Esophagus squamous epithelium (tissue), 5 donors: ENCODE results near the gene INPPL1. TPM values are rescaled to one million over a fixed set of nuclear protein-coding genes. Genes with fewer than 3 reads are reported as not detected.
"Not testable (repeated sequence)": the region's sequence is repeated elsewhere in the genome, so short reads cannot be mapped to it uniquely, and the experiment has no call there.

Experiments
- DNase-seq: peaks from one replicate; lab custom pipeline; 2025; lab: John Stamatoyannopoulos, UW
- H3K27ac ChIP-seq, 4 donors: fragments of 200-600 bp; sonication (generic); one replicate each; pipeline ENCODE4 v1.5.1; 2016 to 2019; ENCODE audit warnings: mild to moderate bottlenecking in 1 of 4
- H3K27me3 ChIP-seq, 4 donors: fragments of 200-600 bp; sonication (generic); 1 replicate in 3 of 4; 2 replicates in 1 of 4; pipeline versions ENCODE4 v1.5.1 to v1.6.0; 2017 to 2021; ENCODE audit warnings: antibody characterized with exemption in 1 of 4
- H3K36me3 ChIP-seq, 3 donors: fragments of 200-600 bp; sonication (generic); one replicate each; pipeline ENCODE4 v1.5.1; 2016 to 2019
- H3K4me1 ChIP-seq, 3 donors: fragments of 200-600 bp; sonication (generic); one replicate each; pipeline ENCODE4 v1.5.1; 2017 to 2019
- H3K4me3 ChIP-seq, 4 donors: fragments of 200-600 bp; sonication (generic); 1 replicate in 3 of 4; 2 replicates in 1 of 4; pipeline ENCODE4 v1.5.1; 2016 to 2019; ENCODE audit warnings: mild to moderate bottlenecking in 2 of 4, moderate library complexity in 1 of 4
- H3K9me3 ChIP-seq, 3 donors: fragments of 200-600 bp; sonication (generic); one replicate each; pipeline ENCODE4 v1.5.1; 2016 to 2019
- CTCF ChIP-seq, 6 experiments: fragments of 450-650 bp in 4 of 6; fragments of 200-600 bp in 2 of 6; sonication (generic) in 2 of 6; IDR thresholded peaks; one replicate each; pipeline ENCODE4 v1.5.1; 2016 to 2019; ENCODE audit warnings: antibody characterized with exemption in 6 of 6, mild to moderate bottlenecking in 4 of 6, moderate library complexity in 4 of 6
- POLR2A ChIP-seq, 4 donors: fragments of 450-650 bp; IDR thresholded peaks; one replicate each; pipeline ENCODE4 v1.6.1; 2017; ENCODE audit warnings: antibody characterized with exemption in 4 of 4, mild to moderate bottlenecking in 4 of 4, moderate library complexity in 3 of 4
- WGBS, 2 donors: methylation state at CpG; one replicate each; pipeline ENCODE4 v1.1.5; 2018; 5-methylcytosine and 5-hydroxymethylcytosine counted together
- intact Hi-C: fragments of 100-400 bp; cut with DNase I; formaldehyde crosslinking; loops from one replicate; pipeline ENCODE4 v1.15.0; 2022
- total RNA-seq, 4 donors: library from RNA; depleted of rRNA; stranded (reverse); fragments of >200 nt; gene quantifications; one replicate each; pipeline ENCODE4 v1.1.0, GENCODE V29; 2016
- donor health status: DM: yes; HTN: yes; CAD: no.

INPPL1 gene
- 10 to 100 TPM; 22.4 to 61.2 (median 26.3) TPM for total RNA-seq

- Histone ChIP-seq H3K27ac (peak within 1 kb of the TSS; percentile 94 to 99 (median 98)), H3K27me3 (no peaks in the 10 kb centered on the region), H3K4me3 (peak within 1 kb of the TSS; percentile 72 to 95 (median 83)), H3K9me3 (no peaks in the 10 kb centered on the region), H3K36me3 (peaks cover 13 to 33% (median 20%) of the 10 kb centered on the region in 3 donors), H3K4me1 (peaks cover 21 to 49% (median 23%) of the 10 kb centered on the region in 3 donors)
- DNase-seq: no peak
- 0% methylated on average over 4 of the region's 81 CpGs; no CpG with 5 or more reads in 1 of the 2 donors for WGBS, 2 donors
- intact Hi-C loops: no loop called here
- TF ChIP-seq POLR2A (IDR thresholded peaks at IDR 0.05) (peak in 1 of 4 donors; percentile 22), CTCF (IDR thresholded peaks at IDR 0.05) (no peak)
Observed at GRCh38 chr11:72224564-72225410, at the start of gene INPPL1. INPPL1 (plus strand) TSS chr11:72224767; CDS start chr11:72224985, 218 bp downstream.

GRCh38 chr11:72177656-72178055 is 46.9 kb upstream of the INPPL1 start:
- no peak for TF ChIP-seq POLR2A (IDR thresholded peaks at IDR 0.05)
- TF ChIP-seq CTCF (IDR thresholded peaks at IDR 0.05): no peak
- DNase-seq: no peak
- Histone ChIP-seq H3K27ac (no peak overlapping the region), H3K36me3 (no peaks in the 10 kb centered on the region), H3K9me3 (no peaks in the 10 kb centered on the region), H3K4me1 (peaks cover 0 to 49% (median 26%) of the 10 kb centered on the region in 3 donors), H3K4me3 (no peak overlapping the region), H3K27me3 (no peaks in the 10 kb centered on the region)
- intact Hi-C loops: no loop called here
- WGBS, 2 donors: 100% methylated on average over 1 of the region's 6 CpGs; no CpG with 5 or more reads in 1 of the 2 donors

GRCh38 chr11:72179049-72179803 is 45.3 kb upstream of the INPPL1 start:
- Histone ChIP-seq H3K27ac (no peak overlapping the region), H3K9me3 (no peaks in the 10 kb centered on the region), H3K4me3 (no peak overlapping the region), H3K27me3 (no peaks in the 10 kb centered on the region), H3K36me3 (no peaks in the 10 kb centered on the region), H3K4me1 (peaks cover 0 to 46% (median 23%) of the 10 kb centered on the region in 3 donors)
- intact Hi-C loops: no loop called here
- DNase-seq: no peak
- WGBS, 2 donors: 84 to 87% methylated on average over 6 to 7 of the region's 7 CpGs
- TF ChIP-seq CTCF (IDR thresholded peaks at IDR 0.05) (no peak), POLR2A (IDR thresholded peaks at IDR 0.05) (no peak)

GRCh38 chr11:72179804-72180396 is 44.7 kb upstream of the INPPL1 start:
- intact Hi-C loops: no loop called here
- Histone ChIP-seq H3K27me3 (no peaks in the 10 kb centered on the region), H3K4me1 (peaks cover 0 to 40% (median 17%) of the 10 kb centered on the region in 3 donors), H3K9me3 (no peaks in the 10 kb centered on the region), H3K4me3 (no peak overlapping the region), H3K27ac (peak overlapping the region in 2 of 4 donors; percentile 62 to 78), H3K36me3 (no peaks in the 10 kb centered on the region)
- DNase-seq: no peak
- 75 to 79% methylated on average over 4 of the region's 4 CpGs for WGBS, 2 donors
- TF ChIP-seq POLR2A (IDR thresholded peaks at IDR 0.05): no peak
- no peak for TF ChIP-seq CTCF (IDR thresholded peaks at IDR 0.05)

- H3K36me3 ChIP-seq, H3K27me3 ChIP-seq, intact Hi-C loops, H3K9me3 ChIP-seq, DNase-seq: not testable (repeated sequence)
- Histone ChIP-seq H3K27ac (peak overlapping the region; percentile 58 to 78 (median 69)), H3K4me3 (peak overlapping the region in 1 of 4 donors; percentile 28), H3K4me1 (peaks cover 0 to 35% (median 17%) of the 10 kb centered on the region in 3 donors)
- 39 to 46% methylated on average over 7 of the region's 7 CpGs for WGBS, 2 donors
Observed at GRCh38 chr11:72180892-72181552, 43.5 kb upstream of the INPPL1 start.
